Body of pancreas (tissue), 4 donors: ENCODE results near the gene KCTD20.

ENCODE experiments used
- CTCF ChIP-seq, 7 experiments: fragments of 450-650 bp in 4 of 7; fragments of 200-600 bp in 3 of 7; sonication (generic) in 3 of 7; IDR thresholded peaks; one replicate each; pipeline ENCODE4 v1.5.1; 2016 to 2019; ENCODE audit warnings: antibody characterized with exemption in 7 of 7
- POLR2A ChIP-seq, 3 donors: fragments of 450-650 bp; IDR thresholded peaks; one replicate each; pipeline ENCODE4 v1.6.1; 2016; ENCODE audit warnings: antibody characterized with exemption in 3 of 3, mild to moderate bottlenecking in 2 of 3

- TF ChIP-seq CTCF (IDR thresholded peaks at IDR 0.05) (no peak), POLR2A (IDR thresholded peaks at IDR 0.05) (no peak)
Observed at GRCh38 chr6:36419310-36419709, 23.5 kb upstream of the KCTD20 start.
